GM18502 (cell line): ENCODE data around the gene CADM1.

Experiments used
- ATAC-seq: cut with Tn5 transposase; IDR thresholded peaks from one replicate; pipeline ENCODE4 v1.9.1; 2021; ENCODE audit warnings: mild to moderate bottlenecking; ENCODE audit not compliant: unreplicated experiment, poor library complexity

The CADM1 gene

DNA sequence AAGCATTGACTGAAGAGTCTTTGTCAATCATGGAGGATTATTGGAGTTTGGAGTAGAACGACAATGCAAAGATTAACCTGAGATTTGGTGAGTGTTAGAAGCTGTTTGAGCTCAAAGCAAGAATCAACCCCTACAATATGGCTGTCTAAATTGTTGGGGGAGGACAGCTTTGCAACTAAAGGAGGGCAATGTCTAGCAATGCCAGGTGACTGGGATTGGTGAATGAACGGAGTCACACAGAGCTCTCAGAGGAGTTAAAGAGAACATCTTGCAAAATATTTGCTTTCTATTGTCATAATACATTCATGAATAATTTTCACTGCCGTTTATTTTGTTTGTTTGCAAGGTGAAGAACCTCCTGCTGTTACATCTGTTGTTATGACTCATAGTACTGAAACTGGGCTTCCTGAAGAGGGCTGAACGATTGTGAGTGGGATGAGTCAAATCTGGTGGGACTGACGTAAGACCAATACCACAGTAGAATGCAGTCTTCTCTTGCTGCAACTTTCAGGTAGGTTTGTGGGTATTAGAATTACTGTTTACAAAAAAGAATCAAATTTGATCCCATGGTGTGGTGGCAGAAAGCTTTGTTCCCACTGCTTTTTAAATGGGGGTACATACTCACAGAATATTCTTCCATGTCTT, 281.9 kb downstream of the CADM1 start:
- peak; percentile 97 for ATAC-seq

DNA sequence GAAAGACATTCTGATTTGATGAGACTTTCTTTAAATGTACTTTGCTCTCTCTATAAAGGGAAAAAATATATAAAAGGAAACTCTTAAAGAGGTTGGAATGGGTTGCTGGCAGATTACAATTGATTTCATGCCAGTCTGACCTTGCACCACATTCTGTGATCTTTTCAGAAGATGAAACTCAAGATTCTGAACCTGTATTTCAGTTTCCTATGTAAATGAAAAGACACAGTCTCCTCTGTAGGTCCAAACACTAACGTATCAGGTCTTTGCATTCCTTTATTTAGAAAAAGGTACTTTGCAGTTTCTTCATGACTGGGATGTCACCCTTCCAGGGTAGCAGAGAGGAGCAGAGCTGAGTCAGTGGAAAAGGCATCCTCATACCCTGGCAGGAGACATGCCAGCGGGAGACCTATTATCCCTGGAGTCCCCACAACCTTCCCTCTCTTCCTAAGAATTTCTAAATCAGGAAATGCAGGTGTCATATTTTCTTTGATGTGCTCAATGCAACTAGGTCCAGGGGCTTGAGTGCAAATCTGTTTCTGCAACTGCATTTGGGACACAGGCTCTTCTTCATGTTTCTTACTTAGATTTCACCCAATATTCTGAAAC, 282.6 kb downstream of the CADM1 start:
- peak; percentile 44 for ATAC-seq

DNA sequence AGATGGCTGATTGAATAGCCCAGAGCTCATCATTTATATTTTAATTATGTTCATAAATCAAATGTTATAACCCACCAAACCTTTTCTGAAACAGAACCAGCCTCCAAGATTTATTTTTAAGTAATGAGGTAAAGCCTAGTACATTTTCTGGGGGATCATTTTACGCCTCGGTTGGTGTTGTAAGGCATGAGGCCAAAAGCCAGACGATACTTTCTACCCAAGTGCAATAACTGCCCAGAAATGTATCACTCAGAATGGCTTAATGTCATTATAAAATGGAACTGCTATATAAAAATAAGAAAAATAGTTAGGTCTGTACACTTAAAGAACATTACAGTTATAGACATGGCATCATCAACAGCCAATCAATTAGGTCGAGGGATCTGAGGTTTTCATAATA, 283.3 kb downstream of the CADM1 start:
- no peak for ATAC-seq

DNA sequence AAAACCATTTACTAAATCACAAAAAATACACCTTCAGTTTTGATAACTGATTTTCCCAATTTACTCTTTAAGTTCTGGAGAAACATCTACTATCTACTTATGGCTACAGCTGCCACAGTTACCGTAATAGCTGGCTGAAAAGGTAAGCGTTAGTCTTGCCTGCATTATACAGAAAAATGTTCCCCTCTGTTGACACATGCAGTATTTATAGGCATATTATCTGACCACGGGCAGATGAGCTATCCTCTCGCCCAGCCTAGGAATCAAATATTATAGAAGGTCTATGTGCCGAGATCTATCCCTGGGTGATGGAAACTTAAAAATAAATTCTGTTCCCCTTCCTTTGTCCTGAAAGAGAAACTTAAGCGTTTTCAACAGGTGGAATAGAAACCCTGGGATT, 283.8 kb downstream of the CADM1 start:
- ATAC-seq: no peak

DNA sequence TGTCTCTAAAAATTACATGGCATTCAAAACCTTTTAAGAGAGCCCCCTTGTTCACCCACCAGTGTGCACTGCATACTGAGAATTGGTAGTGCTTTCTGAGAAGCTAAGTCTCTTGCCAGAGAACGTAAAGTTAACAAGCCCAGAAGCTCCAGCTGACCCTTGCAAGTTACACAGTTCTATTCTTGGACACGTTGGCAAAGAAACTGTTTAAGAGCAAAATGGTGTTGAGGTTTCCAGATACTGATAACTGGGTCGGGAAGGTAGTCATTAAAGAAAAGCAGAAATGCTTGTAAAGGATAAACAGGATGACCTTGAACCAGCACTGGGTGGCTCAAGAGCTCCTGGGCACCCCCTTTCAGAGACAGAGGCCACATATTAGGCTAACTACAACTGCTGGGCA, 284.8 kb downstream of the CADM1 start:
- no peak for ATAC-seq

DNA sequence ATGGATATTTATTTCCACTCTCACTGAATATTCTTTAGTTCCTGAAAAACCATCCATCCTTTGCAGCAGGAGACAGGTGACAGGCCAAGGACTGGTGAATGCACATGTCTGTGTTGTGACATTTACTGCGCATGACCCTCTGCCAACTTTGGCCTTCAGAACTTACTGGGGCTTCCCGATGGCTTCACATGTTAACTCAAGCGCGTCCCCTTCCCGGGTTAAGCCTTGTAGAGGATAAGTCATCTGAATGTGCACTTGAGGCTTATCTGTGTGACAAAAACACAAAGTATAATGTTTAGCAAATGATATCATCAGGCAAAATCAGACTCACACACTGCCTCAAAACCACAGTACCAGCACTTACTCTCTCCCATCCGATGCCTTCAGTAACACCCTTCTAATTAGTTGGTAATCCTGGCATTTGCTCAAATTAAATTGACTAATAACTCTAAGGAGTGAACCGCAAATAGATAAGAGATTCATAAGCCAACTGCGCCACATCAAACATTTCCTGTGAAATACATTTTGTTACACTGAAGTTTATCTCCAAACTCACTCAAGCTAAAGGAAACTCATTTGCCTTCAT, 286.4 kb downstream of the CADM1 start:
- ATAC-seq: no peak

DNA sequence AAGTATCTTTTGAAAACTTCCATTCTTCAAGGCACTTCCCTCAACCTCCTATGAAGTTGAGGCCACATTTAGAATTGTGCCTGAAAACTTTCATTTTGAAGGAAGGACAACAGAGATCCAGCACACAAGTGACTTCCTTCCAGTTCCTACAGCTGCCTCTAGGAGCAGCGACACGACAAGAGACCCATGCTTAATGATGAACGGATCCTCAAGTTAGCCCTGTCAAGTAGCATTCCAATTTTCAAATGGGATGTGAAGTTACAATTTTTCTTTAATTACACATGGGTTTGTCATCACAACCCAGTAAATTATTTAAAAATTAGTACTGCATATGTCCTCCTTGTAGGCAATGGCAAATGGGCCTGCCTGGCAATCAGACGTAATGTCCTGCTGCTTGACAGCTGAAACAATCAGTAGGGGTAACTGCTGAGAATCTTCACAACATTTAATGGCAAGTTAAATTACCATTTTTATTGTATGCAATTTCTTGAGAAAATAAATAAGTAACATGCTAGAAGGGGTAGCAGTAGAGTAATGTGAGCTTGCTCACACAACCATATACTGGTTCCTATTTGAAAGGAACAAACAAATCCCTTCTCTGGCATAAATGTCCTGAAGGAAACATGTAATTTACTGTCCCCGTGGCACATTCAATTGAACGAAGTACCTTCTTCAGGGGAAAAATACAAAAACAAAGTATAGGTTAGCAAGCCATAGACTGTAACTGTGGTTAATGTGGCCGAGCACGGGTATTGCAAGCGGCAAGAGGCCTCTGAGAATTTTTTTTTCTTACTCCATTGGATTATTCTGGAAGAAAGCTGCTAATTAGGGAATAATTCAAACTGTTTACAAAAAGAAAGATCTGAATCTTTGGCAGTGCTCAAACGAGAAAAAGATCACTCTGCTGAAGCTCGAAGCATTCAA, 288.3 kb downstream of the CADM1 start:
- no peak for ATAC-seq

DNA sequence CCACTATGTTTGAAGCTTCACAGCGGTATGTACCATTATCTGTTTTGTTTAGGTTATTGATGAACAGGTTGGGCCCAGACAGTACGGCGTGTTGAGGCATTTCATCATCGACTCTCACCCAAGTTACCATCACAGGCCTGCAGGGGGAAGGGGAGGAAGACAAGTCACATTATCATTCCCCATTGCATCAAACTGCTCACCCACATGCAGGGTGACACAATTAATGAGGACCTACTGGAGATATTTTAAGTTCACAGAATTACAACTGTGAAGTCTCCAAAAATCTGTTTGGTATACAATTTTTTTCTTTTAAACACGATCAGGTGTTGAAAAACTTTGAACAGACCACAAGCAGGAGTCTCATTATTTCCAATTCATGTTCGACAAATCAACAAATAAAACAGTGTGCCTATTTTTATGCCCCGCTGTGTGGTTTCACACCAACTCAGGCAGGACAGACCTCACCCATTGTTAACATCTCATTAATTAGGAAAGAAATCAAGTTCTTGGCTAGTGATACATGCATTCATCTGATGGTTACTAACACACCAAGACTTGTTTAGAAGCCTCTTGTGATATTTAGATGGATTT, 289.5 kb downstream of the CADM1 start:
- ATAC-seq: no peak

DNA sequence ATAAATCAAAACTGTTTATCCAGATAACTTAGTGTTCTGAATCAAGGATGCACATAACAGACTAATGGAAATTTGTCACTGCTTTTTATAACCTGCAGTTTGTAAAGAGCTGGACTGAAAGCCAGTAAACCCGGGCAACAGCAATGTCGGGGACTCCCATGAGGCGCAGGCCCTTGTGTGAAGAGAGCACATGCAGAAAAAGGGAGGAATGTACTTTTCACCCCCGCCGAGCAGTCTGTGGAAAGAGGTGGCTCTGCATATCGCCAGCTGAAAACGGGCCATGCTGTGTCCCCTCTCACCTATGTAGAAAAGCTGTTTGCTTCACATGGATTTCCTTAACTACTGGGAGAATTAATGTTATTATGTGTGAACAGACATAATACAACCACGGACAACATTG, 291.2 kb downstream of the CADM1 start:
- ATAC-seq: no peak

DNA sequence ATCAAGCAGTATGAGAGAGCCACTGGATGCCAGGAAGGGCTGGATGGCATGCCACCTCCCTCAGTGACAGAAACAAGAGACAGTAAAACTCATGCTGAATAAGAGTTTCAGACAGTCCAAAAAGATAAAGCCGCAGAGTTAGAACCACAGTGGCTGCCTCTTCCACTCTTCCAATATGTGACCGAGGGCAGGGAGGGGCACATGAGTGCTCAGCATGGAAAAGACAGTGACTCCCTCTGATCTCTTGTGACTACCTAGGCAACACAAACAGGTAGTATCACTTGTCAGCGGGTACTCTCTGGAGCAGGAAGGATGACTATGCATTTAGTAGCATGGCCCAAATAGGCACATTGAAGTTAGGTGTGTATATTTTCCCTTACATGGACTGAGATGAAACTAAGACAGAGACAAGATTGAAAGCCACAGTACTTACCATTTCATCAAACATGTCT, 295.4 kb downstream of the CADM1 start:
- ATAC-seq: no peak

DNA sequence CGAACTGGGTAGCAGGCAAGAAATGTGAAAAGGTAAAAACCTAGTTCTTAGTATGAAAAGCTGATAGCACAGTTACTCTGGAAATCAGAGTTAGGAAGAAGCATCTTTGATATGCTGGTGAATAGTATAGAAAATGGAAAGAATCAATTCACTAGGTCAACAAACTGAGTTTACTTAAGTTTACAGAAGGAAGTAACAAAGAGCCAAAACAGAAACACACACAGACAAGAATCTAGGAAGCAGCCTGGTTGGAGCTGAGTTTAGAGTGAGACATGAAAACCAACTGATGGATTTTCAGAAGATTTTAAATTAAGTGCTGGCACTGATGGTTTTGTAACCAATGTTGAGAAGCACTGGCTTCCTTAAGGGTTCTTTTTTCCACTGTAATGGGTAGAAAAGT, 296.3 kb downstream of the CADM1 start:
- no peak for ATAC-seq

DNA sequence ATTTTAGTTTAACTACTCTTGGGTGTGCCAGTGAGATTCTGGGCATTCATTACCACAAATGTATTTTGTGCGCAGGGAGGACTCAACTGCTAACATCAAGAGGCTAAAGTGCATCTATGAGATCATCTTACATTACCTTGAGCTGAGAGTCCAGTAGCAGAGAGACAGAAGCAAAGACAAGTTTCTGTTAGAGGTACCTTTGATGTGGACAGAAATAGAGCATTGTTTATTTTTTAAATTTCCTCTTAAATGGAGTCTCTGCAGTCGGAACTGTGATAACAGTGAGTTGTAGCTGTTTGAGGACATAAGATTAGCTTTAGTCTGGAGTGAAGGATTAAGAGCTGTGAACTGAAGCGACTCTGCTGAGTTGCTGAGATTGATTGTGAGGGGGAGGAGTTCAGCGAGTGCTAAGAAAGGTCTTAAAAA, 297.0 kb downstream of the CADM1 start:
- no peak for ATAC-seq

DNA sequence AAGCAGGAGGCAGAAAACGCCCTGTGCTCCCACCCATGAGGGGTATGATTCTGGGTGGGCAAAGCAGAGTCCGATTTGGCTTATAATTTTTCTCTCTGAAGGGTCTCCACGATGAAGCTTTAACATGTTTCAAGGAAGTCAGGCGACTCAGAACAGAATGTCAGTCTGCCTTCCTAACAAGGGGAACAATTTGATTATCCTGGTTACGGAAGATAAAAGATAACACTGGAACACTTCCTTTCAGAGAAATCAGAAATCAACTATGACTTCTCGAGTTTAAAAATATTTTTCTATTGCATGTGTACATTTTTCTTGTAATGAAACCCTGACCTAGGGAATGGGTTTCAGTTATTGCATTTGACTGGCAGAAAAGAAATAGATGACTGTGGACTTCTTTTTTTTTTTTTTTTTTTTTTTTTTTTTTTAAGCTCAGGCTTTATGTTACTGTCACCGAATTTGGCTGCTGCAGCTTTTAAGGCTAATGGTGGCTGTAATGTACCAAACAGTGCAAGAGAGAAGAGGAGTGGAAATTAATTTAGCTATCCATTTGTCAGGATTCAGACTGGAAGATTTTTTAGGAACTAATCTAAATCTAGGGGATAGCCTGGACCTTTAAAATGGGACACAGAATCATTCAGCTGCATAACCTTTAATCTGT, 297.7 kb downstream of the CADM1 start:
- ATAC-seq: no peak

DNA sequence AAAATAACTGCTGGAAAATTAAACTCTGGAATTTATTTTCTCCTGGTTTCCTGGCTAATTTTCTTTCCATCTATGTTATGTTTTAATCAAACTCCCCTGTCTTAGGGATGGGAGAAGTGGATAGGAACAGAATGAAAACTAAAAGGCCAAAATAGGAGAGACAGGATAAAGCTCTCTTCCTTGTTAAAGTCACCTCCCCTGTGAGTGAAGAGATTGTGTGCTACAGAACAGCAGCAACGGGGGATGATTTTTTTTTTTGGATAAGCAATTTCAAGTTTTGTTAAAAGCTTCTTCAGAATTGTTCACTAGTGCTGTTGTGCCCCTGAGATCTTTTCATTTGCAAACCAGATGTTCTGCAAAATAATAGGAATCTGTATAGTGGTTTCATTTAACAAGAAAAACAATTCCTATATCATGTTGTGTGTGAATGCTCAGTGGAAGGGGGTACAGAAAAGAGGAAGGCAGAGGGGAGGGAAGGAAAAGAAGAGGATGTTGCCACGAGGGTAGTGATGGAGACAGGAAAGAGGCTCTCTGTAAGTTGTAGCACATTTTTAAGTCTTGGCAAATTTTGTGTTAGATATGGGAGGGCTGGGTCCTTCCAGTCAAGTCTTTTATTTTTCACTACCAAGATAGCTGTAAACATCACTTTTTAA, 301.2 kb downstream of the CADM1 start:
- no peak for ATAC-seq

DNA sequence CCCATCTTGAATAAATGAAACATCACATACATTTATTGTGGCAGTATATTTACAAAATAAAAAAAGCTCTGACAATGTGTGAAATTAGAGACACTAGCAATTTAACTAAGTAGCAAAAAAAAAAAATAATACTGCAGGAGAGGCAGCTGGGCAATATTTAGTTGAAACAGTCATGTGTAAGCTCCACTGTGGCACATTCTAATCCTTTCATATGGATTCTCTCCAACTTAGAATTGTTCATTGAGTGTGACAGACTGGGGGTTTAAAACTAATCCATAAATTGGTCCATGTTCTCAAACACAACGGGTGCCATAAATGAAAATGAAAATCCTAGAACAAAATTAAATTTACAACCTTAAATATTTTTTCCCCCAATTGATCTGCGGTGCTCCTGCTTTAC, 302.1 kb downstream of the CADM1 start:
- no peak for ATAC-seq

DNA sequence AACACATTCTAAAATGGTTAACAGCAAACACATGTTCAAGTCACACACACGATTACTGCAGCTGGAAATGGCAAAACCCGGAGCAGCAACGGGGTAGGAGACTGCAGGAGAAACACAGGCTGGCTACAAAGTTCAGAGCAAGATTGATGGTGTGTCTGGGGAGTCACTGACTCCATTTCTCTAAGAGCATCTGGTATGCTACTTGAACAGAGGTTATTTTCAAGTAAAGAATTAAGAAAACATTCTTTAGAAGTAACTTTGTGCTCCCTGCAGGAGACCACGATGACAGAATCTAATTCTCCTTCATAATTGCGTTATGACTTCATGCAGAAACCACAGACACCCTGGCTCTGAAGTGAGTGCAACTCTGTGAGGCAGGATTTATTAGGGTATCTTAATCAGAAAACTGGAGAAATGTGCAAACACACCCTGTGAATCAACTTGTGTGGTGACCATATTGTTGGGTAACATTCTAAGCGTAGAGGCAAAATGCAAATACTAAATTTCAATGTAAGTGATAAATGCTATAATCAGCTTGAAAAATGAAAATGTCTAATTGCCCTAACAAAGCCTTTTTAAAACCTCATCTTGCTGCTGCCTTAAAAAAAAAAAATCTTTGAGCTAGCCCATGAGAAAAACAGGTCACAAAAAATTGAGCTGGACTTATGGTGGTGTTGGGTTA, 303.0 kb downstream of the CADM1 start:
- ATAC-seq: no peak

DNA sequence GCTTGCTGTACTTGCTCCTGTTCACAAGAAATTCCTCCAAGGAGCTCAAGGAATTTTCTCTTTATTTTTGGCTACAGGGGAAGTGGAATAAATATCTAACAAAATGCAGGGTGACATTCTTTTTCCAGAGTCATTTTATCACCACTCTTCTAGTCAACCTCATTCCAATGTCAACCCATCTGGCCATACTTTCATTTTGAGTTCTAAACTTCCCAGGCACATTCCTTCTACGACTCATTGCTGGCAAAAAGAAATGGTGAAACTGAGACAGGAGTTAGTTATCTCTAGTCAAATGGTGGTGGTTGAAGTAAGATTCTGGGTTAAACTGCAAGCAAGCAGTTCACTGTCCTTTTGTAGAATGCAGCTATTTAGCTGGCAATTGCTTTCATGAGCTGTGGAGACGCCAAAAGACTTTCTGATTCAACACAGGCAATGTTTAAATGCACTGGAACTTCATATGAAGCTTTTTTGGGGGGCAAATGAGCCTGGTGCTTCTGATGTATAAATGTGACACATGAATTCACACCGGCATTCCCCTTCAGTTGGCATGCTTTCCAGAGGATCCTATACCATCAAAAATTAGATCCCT, 304.6 kb downstream of the CADM1 start:
- no peak for ATAC-seq

DNA sequence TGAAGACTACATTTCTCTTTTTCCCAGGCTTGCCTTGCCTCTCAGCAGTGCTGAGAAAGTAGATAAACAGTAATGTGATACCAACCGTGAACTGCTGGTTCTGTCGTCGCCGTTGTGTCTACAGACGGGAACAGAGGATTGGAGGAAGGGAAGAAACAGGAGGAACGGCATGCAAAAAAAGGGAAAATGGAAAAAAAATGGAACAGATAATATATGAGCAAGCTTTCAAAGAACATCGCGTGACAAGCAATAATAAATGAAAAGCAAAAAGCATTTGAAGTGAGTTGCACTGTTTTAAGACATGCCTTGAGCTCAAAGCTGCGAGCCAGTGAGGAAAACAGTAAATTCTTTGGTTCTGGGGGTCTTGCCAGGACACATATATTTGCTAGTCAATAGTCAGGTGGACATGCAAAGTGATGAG, 305.9 kb downstream of the CADM1 start:
- ATAC-seq: no peak

DNA sequence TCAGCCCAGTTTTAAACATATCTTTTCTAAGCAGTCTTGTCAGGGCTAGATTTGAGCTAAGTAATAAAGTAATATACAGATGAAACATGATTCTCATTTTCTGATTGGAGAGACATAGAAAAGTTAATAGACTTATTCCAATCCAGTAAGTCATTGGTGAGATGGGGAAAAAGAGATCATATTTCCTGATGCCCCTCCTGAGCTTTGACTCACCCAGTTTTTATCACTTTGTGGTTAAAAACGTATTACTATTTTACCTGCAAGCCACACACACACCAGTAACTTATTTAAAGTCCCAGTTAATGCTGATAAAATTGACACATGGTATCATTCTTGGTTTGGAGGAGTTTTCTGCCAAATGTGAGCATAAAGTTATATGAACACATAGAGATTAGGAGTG, 306.8 kb downstream of the CADM1 start:
- no peak for ATAC-seq
